HepG2 (cell line): ENCODE results near the gene MEGF11.

Experiments used
- POLR2A ChIP-seq, 2 experiments: IDR thresholded peaks; 2 replicates each; pipeline ENCODE4 v1.6.1; 2011; ENCODE audit warnings: low read depth in 2 of 2, low read length in 2 of 2, mild to moderate bottlenecking in 1 of 2, moderate library complexity in 1 of 2; ENCODE audit not compliant: insufficient read depth in 1 of 2
- RAD21 ChIP-seq: fragments of 450-650 bp; formaldehyde crosslinking; IDR thresholded peaks from 2 replicates; pipeline ENCODE4 v1.5.0; 2020; ENCODE audit warnings: mild to moderate bottlenecking
- ZBTB37 ChIP-seq: sonication (generic); formaldehyde crosslinking; IDR thresholded peaks from 2 replicates; pipeline ENCODE4 v1.4.0; 2020; ENCODE audit warnings: mild to moderate bottlenecking, missing genetic modification reagents

GRCh38 chr15:65862682-65863081, 390.9 kb downstream of the MEGF11 start:
- TF ChIP-seq ZBTB37 (CRISPR knock-in tag) (no peak), RAD21 (no peak), POLR2A (IDR thresholded peaks at IDR 0.05; ENCODE audit: insufficient read depth in 1 of 2, low read depth in 2 of 2, low read length in 2 of 2) (no peak)
